ENCODE data around the gene FGF11. TPM values are rescaled to one million over a fixed set of nuclear protein-coding genes. Genes with fewer than 3 reads are reported as not detected.

FGF11 gene
- total and polyA plus RNA-seq, 2 of the 13 experiments (the other 11 are each of a cell fraction or from before 2014, with no cell fraction given), result 0.20 to 7.6 TPM

GRCh38 chr17:7437950-7438614, 1.2 kb upstream of the FGF11 start:
- Histone ChIP-seq H3K4me3 (replicated peaks in 1 of 3; ENCODE audit: insufficient read depth in 1 of 3, low read depth in 2 of 3, low read length in 3 of 3) (no peak overlapping the region), H3K27me3 (ENCODE audit: control insufficient read depth in 1 of 2, insufficient read depth in 2 of 2, low read length in 2 of 2) (peaks cover 4 to 19% of the 10 kb centered on the region in 2 experiments; a peak in 4 of 5 replicates), H3K79me2 (ENCODE audit: insufficient read depth, low read length) (no peaks in the 10 kb centered on the region), H4K20me1 (ENCODE audit: insufficient read depth, low read length) (no peaks in the 10 kb centered on the region), H3K9ac (ENCODE audit: insufficient read depth, low read depth, low read length) (no peak overlapping the region), H3K27ac (ENCODE audit: extremely low read length, insufficient read depth, low read length) (no peak overlapping the region), H2AFZ (ENCODE audit: low read length) (no peak overlapping the region), H3K4me2 (ENCODE audit: low read depth, low read length) (no peak overlapping the region), H3K36me3 (replicated peaks in 1 of 2; ENCODE audit: control insufficient read depth in 1 of 2, insufficient read depth in 2 of 2, low read length in 2 of 2) (no peaks in the 10 kb centered on the region), H3K4me1 (ENCODE audit: insufficient read depth, low read length) (peaks cover 49% of the 10 kb centered on the region), H3K9me3 (ENCODE audit: low read length) (no peaks in the 10 kb centered on the region)
- intact Hi-C loops (cut with micrococcal nuclease; ENCODE audit: unreplicated experiment) (loop anchor here (2.0 kb wide), 1 partner anchor 77 kb away; no protein-coding TSS in a partner anchor), in situ Hi-C loops (cut with HindIII; ENCODE audit: extremely low pct_ligation_motif_present, low pct_unique_long_range_greater_than_20kb) (loop anchor here (5.0 kb wide), 2 partner anchors 39 to 81 kb away; partner anchors contain the start of genes TMEM95 and ZBTB4)
- ATAC-seq (no peak), DNase-seq (ENCODE audit: low spot score) (no peak), FAIRE-seq (no peak)
- 86% methylated on average over 48 of the region's 48 CpGs for WGBS (ENCODE audit: low lambda C conversion rate)
- no TSS peak for BruUV-seq (replicated peaks)
- POLR2A ChIA-PET, result no interaction called here
- CTCF ChIA-PET (ENCODE audit: low intra/inter-chr PET ratio, low total read pairs), result interaction anchor here (2.1 kb wide), 1 partner anchor 82 kb away, joined by 11 read pairs; no protein-coding TSS in a partner anchor
- TF ChIP-seq ZNF850 (CRISPR knock-in tag; conservative IDR thresholded peaks at IDR 0.05) (no peak), ZBTB38 (CRISPR knock-in tag; IDR thresholded peaks at IDR 0.05) (peak; percentile 16; the same call in 1 of the 2 replicates), ZNF557 (CRISPR knock-in tag; IDR thresholded peaks at IDR 0.05) (no peak), NKX3-1 (CRISPR knock-in tag; IDR thresholded peaks at IDR 0.05) (no peak), ZNF687 (CRISPR knock-in tag; IDR thresholded peaks at IDR 0.05) (peak; percentile 8; the same call in 1 of the 2 replicates), CENPBD1 (CRISPR knock-in tag; IDR thresholded peaks at IDR 0.05; ENCODE audit: borderline replicate concordance, low read depth) (no peak), ZNF577 (CRISPR knock-in tag; IDR thresholded peaks at IDR 0.05; ENCODE audit: borderline replicate concordance, low read depth) (no peak), ZNF18 (CRISPR knock-in tag; IDR thresholded peaks at IDR 0.05; ENCODE audit: insufficient replicate concordance) (no peak), RBFOX2 (IDR thresholded peaks at IDR 0.05; ENCODE audit: low read depth, low read length) (0 out of 2 replicates have a peak, but pooled peaks have one; percentile 28), ZC3H13 (CRISPR knock-in tag; IDR thresholded peaks at IDR 0.05) (peak; percentile 73), ZNF724P (CRISPR knock-in tag; IDR thresholded peaks at IDR 0.05; ENCODE audit: borderline replicate concordance) (no peak), ARID4A (CRISPR knock-in tag; IDR thresholded peaks at IDR 0.05; ENCODE audit: borderline replicate concordance) (no peak)

All from HepG2 (cell line).